ENCODE results near the gene SLC6A18.
"Not testable (repeated sequence)": the region's sequence is repeated elsewhere in the genome, so short reads cannot be mapped to it uniquely, and the experiment has no call there.

The SLC6A18 gene

DNA sequence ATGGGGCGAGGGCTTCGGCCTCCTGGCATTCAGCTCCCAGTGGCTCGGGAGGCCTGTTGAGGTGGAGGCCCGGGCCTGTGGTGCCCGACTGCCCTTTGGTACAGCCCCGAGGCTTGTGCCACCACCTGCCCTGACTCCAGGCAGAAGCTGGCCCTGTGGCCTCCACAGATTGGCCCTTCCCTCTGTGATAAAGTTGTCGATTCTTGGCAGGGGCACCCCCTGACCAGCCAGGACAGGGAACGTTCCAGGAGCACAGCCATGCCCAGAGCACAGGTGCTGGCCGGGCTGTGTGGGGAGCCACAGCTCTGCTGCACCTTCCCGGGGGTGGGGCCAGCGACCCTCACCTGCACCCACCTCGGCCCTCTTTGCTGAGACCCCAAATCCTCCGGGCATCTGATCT, 32.7 kb downstream of the SLC6A18 start:
- DNase-seq, result no peak

DNA sequence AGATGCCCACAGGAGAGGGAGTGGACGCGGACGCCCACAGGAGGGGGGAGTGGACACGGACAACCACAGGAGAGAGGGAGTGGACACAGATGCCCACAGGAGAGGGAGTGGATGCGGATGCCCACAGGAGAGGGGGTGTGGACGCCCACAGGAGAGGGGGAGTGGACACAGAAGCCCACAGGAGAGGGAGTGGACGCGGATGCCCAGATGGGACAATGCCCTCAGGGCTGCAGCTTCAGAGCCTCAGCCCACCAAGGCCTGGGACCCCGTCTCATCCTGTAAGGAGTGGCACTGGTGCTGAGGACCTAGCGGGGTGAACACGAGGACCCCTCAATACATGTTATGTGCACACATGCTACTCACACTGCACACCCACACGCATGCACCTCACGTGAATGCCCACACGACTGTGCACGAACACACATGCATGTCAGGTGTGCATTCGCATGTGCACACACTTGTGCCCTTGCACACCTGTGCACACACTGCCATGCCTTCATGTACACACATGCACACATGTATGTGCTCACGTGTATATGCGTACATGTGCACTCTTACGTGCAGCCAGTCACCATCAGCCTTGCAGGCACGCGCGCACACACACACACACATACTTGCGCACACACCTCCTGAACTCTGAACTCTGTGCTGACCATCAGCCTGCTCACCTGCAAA, 34.8 kb downstream of the SLC6A18 start:
- DNase-seq, result no peak

DNA sequence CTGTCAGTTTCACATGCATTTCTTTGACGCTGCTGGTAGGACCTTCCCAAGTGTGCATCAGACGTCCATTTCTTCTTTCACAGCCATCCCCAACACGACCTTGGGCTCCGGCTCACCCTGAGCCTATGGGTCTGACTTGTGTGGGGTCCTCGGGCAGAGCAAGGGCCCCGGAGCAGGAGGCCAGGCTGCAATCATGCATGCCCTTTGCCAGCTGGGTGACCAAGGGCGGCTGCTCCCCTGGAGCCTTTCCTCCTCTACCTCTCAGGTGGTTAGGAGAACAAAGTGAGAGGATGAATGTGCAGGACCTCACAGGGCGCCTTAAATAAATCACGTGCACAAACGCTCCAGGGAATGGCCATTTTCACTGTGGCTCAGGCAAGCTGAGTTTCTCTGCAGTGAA, 36.5 kb downstream of the SLC6A18 start:
- DNase-seq, result no peak

DNA sequence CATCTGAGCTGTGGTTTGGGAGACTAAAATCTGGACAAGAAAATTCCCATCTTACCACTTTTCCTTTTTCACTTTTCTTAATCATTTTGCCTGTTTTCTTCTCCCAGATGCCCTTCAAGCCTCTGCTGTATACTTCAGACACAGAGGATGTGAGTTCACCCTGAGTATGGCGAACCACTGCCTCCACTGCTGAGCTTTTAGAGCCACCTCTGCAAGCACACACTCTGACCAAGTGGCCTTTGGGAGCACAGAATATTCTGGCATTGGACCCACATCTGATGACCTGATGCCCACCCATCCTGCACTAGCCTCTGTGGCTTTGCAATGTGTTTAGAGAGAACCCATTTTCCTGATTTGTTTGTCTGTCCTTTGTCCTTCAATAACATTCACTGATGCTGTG, 37.2 kb downstream of the SLC6A18 start:
- no peak for DNase-seq

DNA sequence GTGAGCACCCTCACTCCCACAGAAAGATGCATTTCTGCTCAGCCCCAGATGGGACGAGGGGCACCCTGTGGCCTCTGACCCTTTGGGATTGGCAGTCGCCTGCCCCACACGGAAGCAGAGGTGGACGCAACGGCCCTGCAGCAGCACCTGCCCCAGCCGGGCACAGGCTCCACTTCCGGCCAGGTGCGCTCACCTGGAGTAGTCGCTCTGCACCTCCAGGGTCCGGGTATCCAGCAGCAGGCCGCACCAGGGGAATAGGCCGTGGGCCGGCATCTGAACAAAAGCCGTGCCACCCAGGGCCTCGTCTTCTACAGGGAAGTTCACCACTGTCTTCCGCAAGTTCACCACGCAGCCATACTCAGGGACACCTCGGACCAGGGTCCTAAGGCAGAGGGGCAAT, 39.0 kb downstream of the SLC6A18 start:
- no peak for DNase-seq

DNA sequence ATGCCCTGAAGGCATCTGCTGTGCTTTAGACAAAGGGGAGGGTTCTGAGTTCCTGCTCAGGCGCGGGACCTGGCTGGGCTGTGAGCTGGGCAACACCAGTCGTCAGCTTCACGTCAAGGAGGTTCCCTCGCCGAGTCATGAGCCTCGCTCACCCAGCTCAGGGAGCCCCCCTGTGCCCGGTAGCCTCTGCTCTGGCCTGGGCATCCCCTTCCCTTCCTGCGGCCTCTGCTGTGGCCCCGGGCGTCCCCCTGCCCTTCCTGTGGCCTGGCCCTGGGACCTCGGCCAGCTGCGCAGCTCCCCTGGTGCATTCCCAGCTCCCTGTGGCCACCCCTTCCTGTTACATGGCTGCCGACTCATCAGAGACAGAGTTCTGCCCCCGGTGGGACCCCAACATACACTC, 39.8 kb downstream of the SLC6A18 start:
- no peak for DNase-seq

DNA sequence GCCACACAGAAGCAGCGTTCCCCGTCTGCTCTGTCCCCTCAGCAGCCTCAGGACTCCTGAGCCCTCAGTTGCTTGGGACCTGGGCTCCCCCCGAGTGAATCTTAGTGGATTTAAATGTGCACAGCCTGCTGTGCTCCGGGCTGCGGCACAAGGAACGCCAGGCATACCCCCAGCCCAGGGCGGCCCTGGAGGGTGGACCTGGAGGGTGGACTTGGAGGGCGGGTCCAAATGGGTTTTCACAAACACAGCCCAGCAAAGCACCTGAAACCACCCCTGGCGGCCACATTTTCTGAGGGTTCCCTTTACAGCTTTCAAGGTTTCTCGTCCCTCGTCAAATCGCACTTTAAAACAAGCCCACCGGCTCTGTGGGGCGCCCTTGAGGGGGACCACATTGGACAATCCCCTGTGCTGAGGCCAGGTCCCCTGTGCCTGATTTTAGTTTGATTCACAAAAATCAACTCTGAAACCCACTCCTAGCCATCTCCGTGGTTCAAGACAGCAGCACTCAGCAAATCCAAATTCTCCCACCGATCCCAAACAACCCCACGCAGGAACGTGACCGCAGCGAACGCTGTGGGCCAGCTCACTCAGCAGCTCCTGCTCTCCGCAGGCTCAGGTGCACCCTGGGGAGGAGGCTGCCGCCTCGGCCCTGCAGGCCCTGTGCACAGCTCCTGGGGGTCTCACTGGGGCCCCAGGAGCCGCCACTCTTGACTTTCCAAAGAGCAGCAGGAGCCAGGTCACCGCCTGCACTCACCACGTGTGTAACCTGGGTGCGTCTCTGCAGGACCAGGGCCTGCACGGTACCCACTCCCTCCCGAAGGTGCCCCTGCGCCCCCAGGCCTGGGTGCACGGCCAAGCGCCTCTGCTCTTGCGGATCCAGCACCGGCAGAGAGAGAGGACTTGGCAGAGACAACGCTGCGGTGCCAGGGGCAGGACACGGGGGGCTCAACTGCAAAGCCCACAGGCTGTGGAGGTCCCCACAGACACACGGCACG, 40.6 kb downstream of the SLC6A18 start:
- DNase-seq, result no peak

DNA sequence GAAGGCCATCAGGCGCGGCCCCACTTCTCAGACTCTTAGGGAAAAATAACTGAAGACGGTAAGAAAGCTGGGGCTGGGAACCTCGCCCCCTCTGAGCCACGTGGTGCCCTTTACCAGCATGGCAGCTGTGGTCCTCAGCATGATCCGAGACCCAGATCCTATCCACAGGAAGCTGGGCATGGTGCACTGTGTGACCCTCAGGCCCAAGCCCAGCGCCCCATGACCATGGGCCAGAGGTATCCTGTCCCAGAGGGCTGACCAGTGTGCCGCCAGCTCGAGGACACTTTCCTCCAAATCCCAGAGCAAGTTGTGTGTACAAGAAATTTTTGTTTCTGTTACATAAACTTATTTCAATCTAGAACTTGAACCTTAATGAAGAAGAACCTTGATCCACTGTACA, 41.6 kb downstream of the SLC6A18 start:
- DNase-seq, result no peak

DNA sequence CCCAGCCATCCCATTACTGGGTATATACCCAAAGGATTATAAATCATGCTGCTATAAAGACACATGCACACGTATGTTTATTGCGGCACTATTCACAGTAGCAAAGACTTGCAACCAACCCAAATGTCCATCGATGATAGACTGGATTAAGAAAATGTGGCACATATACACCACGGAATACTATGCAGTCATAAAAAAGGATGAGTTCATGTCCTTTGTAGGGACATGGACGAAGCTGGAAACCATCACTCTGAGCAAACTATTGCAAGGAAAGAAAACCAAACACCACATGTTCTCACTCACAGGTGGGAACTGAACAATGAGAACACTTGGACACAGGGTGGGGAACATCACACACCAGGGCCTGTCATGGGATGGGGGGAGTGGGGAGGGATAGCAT, 42.3 kb downstream of the SLC6A18 start:
- not testable (repeated sequence) for DNase-seq

DNA sequence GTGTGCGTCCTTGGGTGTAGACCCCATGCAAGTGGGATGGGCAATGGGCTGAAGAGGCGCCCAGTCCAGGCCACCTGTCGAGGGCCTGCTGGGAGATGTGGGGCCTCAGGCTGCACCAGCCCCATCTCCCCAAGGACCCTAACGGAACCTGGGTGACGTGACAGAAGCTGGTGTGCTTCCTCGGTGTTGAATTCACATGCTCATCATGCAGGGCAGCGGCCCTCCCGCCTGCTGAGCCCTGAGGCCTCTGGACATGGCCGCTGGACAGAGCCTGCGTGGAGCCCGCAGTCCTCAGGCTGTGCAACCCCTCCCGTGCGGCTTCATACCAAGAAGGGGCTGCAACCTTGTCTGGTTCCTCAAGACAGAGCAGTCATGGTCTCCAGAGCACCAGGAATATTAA, 42.9 kb downstream of the SLC6A18 start:
- no peak for DNase-seq

DNA sequence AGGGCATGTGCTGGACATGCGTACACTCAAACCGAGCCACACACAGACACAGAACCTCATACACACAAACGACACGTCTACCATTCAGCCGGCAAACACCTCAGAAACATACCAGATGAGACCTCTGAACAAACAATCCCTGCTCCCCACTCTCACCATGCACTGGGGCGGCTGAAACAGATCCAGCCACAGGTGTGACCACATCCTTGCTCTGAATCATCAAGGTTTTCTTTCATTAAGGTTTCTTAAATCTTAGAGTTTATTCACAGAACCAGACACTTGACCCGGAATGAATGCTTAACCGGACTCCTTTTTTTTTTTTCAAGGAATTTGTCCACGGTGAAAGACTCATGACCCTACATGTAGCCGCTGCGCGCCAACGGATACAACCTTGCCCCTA, 43.5 kb downstream of the SLC6A18 start:
- no peak for DNase-seq

DNA sequence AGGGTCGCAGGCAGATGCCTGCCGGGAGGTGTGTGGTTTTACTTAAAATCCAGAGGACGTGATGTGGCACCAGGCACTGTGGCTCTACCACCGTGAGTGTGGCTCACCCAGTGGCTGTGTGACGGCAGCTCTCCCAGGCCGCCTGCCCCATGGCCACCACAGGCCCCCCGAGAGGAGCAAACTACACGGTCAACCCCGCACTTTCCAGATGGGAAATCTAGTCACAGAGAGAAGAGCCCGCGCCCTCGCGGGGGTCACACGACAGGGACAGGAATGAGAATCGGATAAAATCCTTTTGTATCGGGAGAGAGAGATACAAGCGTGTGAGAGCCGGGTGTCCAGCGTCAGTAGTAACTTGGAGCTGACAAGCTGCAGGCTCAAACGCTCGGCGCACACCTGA, 45.2 kb downstream of the SLC6A18 start:
- no peak for DNase-seq

DNA sequence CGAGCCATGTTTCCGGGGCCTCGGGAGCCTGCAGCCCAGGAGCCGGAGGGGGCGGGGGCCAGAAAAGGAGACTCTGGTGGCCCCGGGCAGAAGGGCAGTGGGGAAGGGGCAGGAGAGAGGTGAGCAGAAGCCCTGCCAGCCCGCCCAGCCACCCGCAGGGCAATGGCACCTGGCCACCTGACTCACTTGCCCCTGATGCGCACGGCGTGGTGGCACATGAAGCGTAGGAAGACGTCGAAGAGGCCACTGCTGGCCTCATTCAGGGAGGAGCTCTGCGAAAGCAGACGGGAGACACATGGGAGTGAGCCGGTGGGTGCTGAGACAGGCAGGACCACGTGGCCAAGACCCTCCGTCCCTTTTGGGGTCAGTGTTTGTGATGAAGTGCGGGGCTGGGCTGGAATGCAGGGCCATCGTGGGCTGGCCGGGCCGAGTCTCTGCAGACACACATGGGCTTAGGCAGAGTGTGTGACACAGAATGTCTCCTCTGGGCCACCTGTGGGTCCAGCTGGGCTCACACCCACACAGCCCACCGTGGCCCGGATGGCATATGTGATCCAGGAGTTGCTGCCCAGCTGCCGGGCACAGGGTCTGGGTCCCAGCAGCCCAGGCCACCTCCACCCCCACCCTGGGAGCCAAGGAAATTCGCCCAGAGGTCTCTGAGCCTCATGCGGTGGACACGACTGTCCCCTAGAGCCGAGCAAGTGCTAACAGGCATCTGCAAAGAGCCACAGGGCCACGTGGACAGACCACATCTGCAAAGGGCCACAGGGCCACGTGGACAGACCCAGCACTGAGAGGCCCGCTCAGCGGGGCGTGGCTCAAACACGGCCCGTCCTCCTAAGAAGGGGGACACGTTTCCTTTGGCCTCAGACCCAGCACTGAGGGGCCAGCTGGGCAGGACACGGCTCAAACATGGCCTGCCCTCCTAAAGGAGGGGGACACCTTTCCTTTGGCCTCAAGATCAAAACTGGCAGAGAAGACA, 46.0 kb downstream of the SLC6A18 start:
- DNase-seq, result no peak

DNA sequence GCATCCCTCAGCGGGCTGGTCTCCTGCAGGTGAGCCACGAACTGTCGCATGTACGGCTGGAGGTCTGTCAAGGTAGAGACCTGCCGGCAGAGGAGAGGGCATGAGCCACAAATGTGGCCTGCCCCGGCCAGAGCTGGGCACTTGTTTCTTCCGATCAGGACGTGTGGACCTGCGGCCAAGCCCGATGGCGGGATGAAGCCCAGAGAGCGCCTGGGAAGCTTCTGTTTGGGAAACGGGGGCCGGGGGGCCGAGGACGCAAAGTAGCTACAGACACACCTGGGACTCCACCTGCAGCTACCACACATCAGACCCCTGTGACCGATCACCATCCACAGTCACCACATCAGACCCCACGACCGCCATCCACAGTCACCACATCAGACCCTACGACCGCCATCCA, 47.0 kb downstream of the SLC6A18 start:
- no peak for DNase-seq

DNA sequence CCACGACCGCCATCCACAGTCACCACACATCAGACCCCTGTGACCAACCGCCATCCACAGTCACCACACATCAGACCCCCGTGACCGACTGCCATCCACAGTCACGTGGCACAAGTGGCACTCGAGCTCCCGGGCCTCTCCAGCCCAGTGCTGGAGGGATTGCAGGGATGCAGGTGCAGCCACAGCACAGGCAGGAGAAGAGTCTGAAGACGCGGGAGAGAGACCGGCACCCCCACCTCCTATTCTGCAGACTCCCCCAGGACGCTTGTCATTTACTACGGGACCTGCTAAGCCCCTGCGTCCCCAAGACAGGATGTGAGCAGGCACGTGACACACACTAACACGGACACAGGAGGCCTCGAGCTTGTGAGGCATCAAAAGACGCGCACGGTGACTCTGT, 48.6 kb downstream of the SLC6A18 start:
- no peak for DNase-seq

DNA sequence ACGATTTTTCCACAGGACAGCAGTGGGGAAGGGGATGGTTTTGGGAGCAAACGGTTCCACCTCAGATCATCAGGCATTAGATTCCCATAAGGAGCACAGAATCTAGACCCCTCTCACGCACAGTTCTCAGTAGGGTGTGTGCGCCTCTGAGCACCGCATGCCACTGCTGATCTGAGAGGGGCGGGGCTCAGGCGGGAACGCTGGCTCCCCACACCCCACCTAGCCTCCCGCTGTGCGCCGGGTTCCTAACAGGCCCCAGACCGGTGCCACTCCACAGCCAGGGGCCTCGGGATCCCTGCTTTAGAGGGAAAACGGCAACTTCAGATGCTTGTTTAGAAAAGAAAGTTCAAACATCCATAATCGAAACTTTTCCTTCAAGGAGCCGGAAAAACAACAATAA, 49.3 kb downstream of the SLC6A18 start:
- no peak for DNase-seq

DNA sequence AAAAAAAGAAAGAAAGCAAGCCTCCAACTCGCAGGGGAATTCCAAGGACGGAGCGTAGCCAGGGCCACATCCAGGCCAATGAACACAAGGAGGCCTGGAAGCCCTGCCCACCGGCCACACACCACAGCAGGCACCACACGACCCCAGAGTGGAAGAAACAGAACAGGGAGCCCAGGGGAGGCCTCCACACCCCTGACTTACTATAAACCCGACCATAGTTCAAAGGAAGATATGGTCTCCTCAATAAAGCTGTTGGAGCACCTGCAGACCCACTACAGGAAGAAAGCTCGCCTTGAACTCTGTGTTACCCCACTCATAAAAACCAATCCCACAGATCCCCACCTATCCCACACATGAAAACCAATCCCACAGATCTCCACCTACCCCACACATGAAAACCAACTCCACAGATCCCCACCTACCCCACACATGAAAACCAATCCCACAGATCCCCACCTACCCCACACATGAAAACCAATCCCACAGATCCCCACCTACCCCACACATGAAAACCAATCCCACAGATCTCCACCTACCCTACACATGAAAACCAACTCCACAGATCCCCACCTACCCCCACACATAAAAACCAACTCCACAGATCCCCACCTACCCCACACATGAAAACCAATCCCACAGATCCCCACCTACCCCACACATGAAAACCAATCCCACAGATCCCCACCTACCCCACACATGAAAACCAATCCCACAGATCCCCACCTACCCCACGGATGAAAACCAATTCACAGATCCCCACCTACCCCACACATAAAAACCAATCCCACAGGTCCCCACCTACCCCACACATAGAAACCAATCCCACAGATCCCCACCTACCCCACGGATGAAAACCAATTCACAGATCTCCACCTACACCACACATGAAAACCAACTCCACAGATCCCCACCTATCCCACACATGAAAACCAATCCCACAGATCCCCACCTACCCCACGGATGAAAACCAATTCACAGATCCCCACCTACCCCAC, 50.5 kb downstream of the SLC6A18 start:
- DNase-seq, result not testable (repeated sequence)

DNA sequence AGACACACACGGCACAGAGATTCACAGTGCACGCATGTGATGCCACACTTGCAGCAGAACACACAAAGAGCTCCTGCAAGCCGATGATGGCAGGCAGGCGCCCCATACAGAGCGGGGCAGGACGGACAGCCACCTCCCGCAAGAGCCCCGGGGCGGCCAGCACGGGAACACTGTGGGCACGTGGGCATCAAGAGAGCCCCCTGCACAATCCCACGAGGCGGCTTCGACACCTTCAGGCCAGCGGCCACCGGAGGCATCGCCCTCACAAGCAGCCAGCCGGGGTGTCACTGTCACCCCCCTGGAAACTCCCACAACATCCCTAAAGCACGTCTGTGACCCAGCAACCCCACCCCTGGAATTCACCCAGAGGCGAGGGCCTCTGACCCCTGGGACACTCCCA, 51.7 kb downstream of the SLC6A18 start:
- DNase-seq, result no peak

DNA sequence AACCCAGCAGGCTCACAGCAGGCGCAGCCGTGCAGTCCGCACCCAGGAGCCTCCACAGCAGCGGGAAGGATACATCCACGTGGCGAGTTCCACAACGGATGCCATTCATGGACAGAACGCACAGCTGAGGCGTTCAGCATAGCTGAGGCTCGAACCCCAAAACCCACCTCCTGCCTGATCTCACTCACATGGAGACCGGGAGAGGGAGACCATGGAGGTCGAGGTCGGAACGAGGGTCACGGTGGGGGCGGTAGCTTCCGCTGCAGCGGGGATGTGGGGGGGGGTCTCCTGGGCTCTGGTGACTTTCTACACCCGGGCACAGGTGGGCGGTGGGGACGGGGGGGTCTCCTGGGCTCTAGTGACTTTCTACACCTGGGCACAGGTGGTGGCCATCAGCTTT, 52.1 kb downstream of the SLC6A18 start:
- DNase-seq, result no peak

DNA sequence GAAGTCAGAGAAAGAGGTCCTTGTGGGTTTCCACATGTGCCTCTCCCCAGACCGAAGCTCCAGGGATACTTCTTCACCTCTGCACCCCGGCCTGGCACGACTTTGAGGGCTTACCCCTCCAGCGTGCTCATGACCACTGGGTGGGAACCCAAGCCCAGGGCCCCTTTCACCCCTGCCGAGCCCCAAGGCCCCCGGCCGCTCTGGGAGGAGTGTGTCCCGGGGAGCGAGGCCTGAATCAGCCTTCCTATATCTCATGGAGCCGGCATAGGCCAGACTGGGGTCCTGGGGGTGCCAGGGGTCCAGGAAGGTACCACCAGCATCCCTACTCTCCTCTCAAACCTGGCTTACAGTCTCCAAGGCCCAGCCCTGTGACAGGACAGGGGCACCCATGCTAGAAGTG, 52.6 kb downstream of the SLC6A18 start:
- no peak for DNase-seq

DNA sequence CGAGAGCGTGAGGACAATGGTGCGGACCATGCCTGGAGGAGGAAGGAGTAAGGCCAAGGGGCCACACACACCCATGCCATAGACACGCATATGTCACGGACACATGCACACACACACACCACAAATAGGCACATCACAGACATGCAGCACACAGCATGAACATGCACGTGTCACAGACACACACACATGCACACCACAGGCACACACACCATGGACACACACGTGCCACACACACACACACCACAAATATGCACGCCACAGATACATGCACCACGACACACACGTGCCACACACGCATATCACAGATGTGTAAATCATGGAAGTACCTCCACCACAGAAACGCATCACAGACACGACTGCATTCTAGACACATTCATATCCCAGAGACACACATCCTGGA, 53.0 kb downstream of the SLC6A18 start:
- DNase-seq, result no peak

Data from CD4-positive, alpha-beta T cell treated with Interleukin-15 for 1 hour (primary cell).